Endothelial cell of umbilical vein (primary cell): ENCODE data around the gene BCL10. TPM values are rescaled to one million over a fixed set of nuclear protein-coding genes. Genes with fewer than 3 reads are reported as not detected.

ENCODE experiments used
- BruUV-seq: library from RNA; stranded (reverse); fragments of 400-500 nt; replicated peaks from 2 replicates; lab custom pipeline; 2021; lab: Mats Ljungman, UMichigan
- CTCF ChIA-PET: fragments of 300-600, 350-600 bp; sonication (Branson Sonifier 250); formaldehyde crosslinking; loops from one replicate; lab custom pipeline; 2021; ENCODE audit warnings: antibody characterized with exemption, inconsistent platforms; lab: Charles Lee
- POLR2A ChIA-PET: fragments of 300-600, 350-600 bp; sonication (Branson Sonifier 250); formaldehyde crosslinking; loops from one replicate; lab custom pipeline; 2021; ENCODE audit warnings: antibody characterized with exemption, inconsistent platforms; lab: Charles Lee
- DNase-seq: peaks from one replicate; pipeline ENCODE4 v3.0.0-alpha.2; 2011; ENCODE audit warnings: low read depth, low spot score
- FAIRE-seq: peaks from 2 replicates; lab custom pipeline; 2011; peaks lifted over from hg19 to GRCh38; lab: Jason Lieb, UNC
- H2AFZ ChIP-seq: 2 replicates; pipeline ENCODE4 v1.6.0; 2012; ENCODE audit warnings: low read depth, low read length, control low read depth, inconsistent platforms
- H3K27ac ChIP-seq: 2 replicates; pipeline ENCODE4 v1.5.1; 2011; ENCODE audit warnings: low read depth, mild to moderate bottlenecking, control low read depth, low read length, moderate library complexity; ENCODE audit not compliant: insufficient read depth
- H3K27me3 ChIP-seq, 2 experiments: 2 replicates each; pipeline versions ENCODE4 v1.6.0 to v1.6.1; 2011; ENCODE audit warnings: low read length in 2 of 2, mixed read lengths in 1 of 2; ENCODE audit not compliant: control insufficient read depth in 2 of 2, insufficient read depth in 2 of 2
- H3K36me3 ChIP-seq, 2 experiments: 2 replicates in 1 of 2; 3 replicates in 1 of 2; pipeline ENCODE4 v1.5.1; 2011; ENCODE audit warnings: low read length in 2 of 2, mild to moderate bottlenecking in 1 of 2, moderate library complexity in 1 of 2; ENCODE audit not compliant: control insufficient read depth in 2 of 2, insufficient read depth in 2 of 2; ENCODE audit errors: extremely low read depth in 1 of 2
- H3K4me1 ChIP-seq: 3 replicates; pipeline ENCODE4 v1.5.1; 2011; ENCODE audit warnings: mild to moderate bottlenecking, low read length; ENCODE audit not compliant: control insufficient read depth, insufficient read depth; ENCODE audit errors: extremely low read depth
- H3K4me2 ChIP-seq: 2 replicates; pipeline ENCODE4 v1.6.1; 2011; ENCODE audit warnings: low read length, control low read depth, mixed read lengths; ENCODE audit not compliant: insufficient read depth
- H3K4me3 ChIP-seq, 3 experiments: fragments of 200-600 bp in 1 of 3; sonication (generic), shearing (Covaris generic) in 1 of 3; replicated peaks in 1 of 3; 2 replicates each; pipeline ENCODE4 v1.5.1; 2011 to 2016; ENCODE audit warnings: control low read depth in 3 of 3, low read length in 3 of 3, mild to moderate bottlenecking in 2 of 3, inconsistent platforms in 1 of 3, low read depth in 1 of 3, moderate library complexity in 1 of 3; ENCODE audit not compliant: insufficient read depth in 1 of 3
- H3K79me2 ChIP-seq: 2 replicates; pipeline ENCODE4 v1.6.0; 2012; ENCODE audit warnings: low read length, inconsistent platforms; ENCODE audit not compliant: control insufficient read depth, insufficient read depth
- H3K9ac ChIP-seq: replicated peaks from 2 replicates; pipeline ENCODE3; 2011; ENCODE audit warnings: low read length, control low read depth; ENCODE audit not compliant: insufficient read depth; ENCODE audit errors: extremely low read depth
- H3K9me1 ChIP-seq: replicated peaks from 3 replicates; pipeline ENCODE4 v1.6.0; 2011; ENCODE audit warnings: mild to moderate bottlenecking, low read length; ENCODE audit not compliant: control insufficient read depth, insufficient read depth; ENCODE audit errors: extremely low read depth
- H3K9me3 ChIP-seq: replicated peaks from 2 replicates; pipeline ENCODE4 v1.5.1; 2012; ENCODE audit warnings: low read length, inconsistent platforms; ENCODE audit not compliant: control insufficient read depth, insufficient read depth
- H4K20me1 ChIP-seq: replicated peaks from 2 replicates; pipeline ENCODE3; 2011; ENCODE audit warnings: mild to moderate bottlenecking, low read length; ENCODE audit not compliant: control insufficient read depth, insufficient read depth; ENCODE audit errors: extremely low read depth
- CTCF ChIP-seq, 2 donors: IDR thresholded peaks; 1 replicate in 1 of 2; 2 replicates in 1 of 2; pipeline ENCODE4 v1.5.1; 2011; ENCODE audit warnings: low read length in 2 of 2, mild to moderate bottlenecking in 2 of 2, moderate library complexity in 2 of 2, control low read depth in 1 of 2, inconsistent platforms in 1 of 2, low read depth in 1 of 2; ENCODE audit not compliant: insufficient read depth in 1 of 2; ENCODE audit errors: extremely low read depth in 1 of 2
- EZH2 ChIP-seq: IDR thresholded peaks from 2 replicates; pipeline ENCODE4 v1.6.1; 2012; ENCODE audit warnings: borderline replicate concordance, low read depth, mild to moderate bottlenecking, moderate library complexity, low read length, inconsistent platforms; ENCODE audit not compliant: severe bottlenecking
- FOS ChIP-seq: IDR thresholded peaks from 2 replicates; pipeline ENCODE4 v1.6.1; 2011; ENCODE audit warnings: mild to moderate bottlenecking, low read length, moderate library complexity, borderline replicate concordance; ENCODE audit not compliant: insufficient read depth
- GATA2 ChIP-seq: IDR thresholded peaks from 2 replicates; pipeline ENCODE4 v1.7.0; 2011; ENCODE audit warnings: low read depth, mild to moderate bottlenecking, moderate library complexity, mixed read lengths, low read length; ENCODE audit not compliant: insufficient read length, insufficient read depth
- JUN ChIP-seq: IDR thresholded peaks from 2 replicates; pipeline ENCODE4 v1.6.1; 2011; ENCODE audit warnings: borderline replicate concordance, low read depth; ENCODE audit not compliant: insufficient read length, insufficient read depth
- MAX ChIP-seq: IDR thresholded peaks from 2 replicates; pipeline ENCODE4 v1.6.1; 2011; ENCODE audit not compliant: insufficient read depth, insufficient read length
- MYC ChIP-seq: IDR thresholded peaks from one replicate; pipeline ENCODE4 v1.6.1; 2011; ENCODE audit warnings: mild to moderate bottlenecking, low read depth, low read length
- POLR2A ChIP-seq: IDR thresholded peaks from 2 replicates; pipeline ENCODE4 v1.6.1; 2012; ENCODE audit warnings: low read depth, mild to moderate bottlenecking, control low read depth, low read length
- POLR2AphosphoS5 ChIP-seq: IDR thresholded peaks from 2 replicates; pipeline ENCODE4 v1.6.1; 2012; ENCODE audit warnings: low read depth, mild to moderate bottlenecking, control low read depth, low read length, moderate library complexity; ENCODE audit not compliant: insufficient read depth
- dilution Hi-C: fragments of 300-500 bp; cut with MboI; formaldehyde crosslinking; loops from one replicate; pipeline ENCODE4 v1.15.0; 2019; ENCODE audit warnings: low sequenced_read_pairs; ENCODE audit not compliant: extremely low pct_ligation_motif_present
- intact Hi-C: fragments of 100-400 bp; cut with micrococcal nuclease; formaldehyde crosslinking; loops from one replicate; pipeline ENCODE4 v1.10.0; 2022
- polyA plus RNA-seq, 4 experiments: library from polyadenylated mRNA; depleted of rRNA in 3 of 4; stranded (reverse) in 3 of 4; unstranded in 1 of 4; fragments of >200 nt; gene quantifications; 2 replicates each; pipeline versions ENCODE4 v1.2.1 to v1.2.3, GENCODE V29; 2011 to 2012; ENCODE audit warnings: missing spikeins in 1 of 4
- total RNA-seq: library from RNA; stranded (reverse); gene quantifications from 2 replicates; pipeline ENCODE4 v1.2.3, GENCODE V29; 2021

The BCL10 gene
- total and polyA plus RNA-seq, 2 donors (not counting 3 experiments of a cell fraction or from before 2014, with no cell fraction given): 16.1 to 78.6 TPM

GRCh38 chr1:85245456-85245855 is 31.0 kb downstream of the BCL10 start:
- Histone ChIP-seq H3K4me2 (no peak overlapping the region), H4K20me1 (no peaks in the 10 kb centered on the region), H3K27ac (no peak overlapping the region), H3K9me1 (no peaks in the 10 kb centered on the region), H3K79me2 (no peaks in the 10 kb centered on the region), H3K27me3 (no peaks in the 10 kb centered on the region), H3K36me3 (no peaks in the 10 kb centered on the region), H3K4me3 (no peak overlapping the region), H3K4me1 (peaks cover 10% of the 10 kb centered on the region), H2AFZ (no peak overlapping the region), H3K9me3 (no peaks in the 10 kb centered on the region), H3K9ac (no peak overlapping the region)
- ChIA-PET CTCF (interaction anchor here (1.6 to 3.4 kb wide), 4 partner anchors 10 to 301 kb away, joined by 4 to 28 read pairs (median 12); no protein-coding TSS in a partner anchor), POLR2A (no interaction called here)
- intact Hi-C loops: no loop called here
- FAIRE-seq: no peak
- dilution Hi-C loops: no loop called here
- no peak for DNase-seq
- no TSS peak for BruUV-seq
- no peak for TF ChIP-seq POLR2A
- no peak for TF ChIP-seq CTCF (IDR thresholded peaks at IDR 0.05; ENCODE audit: extremely low read depth in 1 of 2, insufficient read depth in 1 of 2, low read depth in 1 of 2, low read length in 2 of 2)
- TF ChIP-seq JUN: no peak
- TF ChIP-seq FOS: no peak
- no peak for TF ChIP-seq MAX
- no peak for TF ChIP-seq MYC
- TF ChIP-seq GATA2: no peak
- TF ChIP-seq EZH2: no peak
- no peak for TF ChIP-seq POLR2AphosphoS5
